ENCODE results near the gene KLHL40. TPM values are rescaled to one million over a fixed set of nuclear protein-coding genes. Genes with fewer than 3 reads are reported as not detected.

Gene KLHL40
- total RNA-seq, 1 donor from 2014 or later: 0.12 TPM

- Mint-ChIP-seq H3K27me3 (no peaks in the 10 kb centered on the region), H3K4me1 (ENCODE audit: unreplicated experiment) (no peaks in the 10 kb centered on the region), H3K4me3 (no peak overlapping the region), H3K9me3 (no peaks in the 10 kb centered on the region), H3K36me3 (peaks cover 33% of the 10 kb centered on the region), H3K27ac (no peak overlapping the region)
- no peak for DNase-seq (ENCODE audit: extremely low spot score, unreplicated experiment)
- no peak for TF ChIP-seq CTCF (conservative IDR thresholded peaks at IDR 0.05)
Observed at GRCh38 chr3:42640771-42641370, 44.5 kb upstream of the KLHL40 start.

- no peak for DNase-seq (ENCODE audit: extremely low spot score, unreplicated experiment)
- Mint-ChIP-seq H3K27ac (no peak overlapping the region), H3K27me3 (no peaks in the 10 kb centered on the region), H3K4me1 (ENCODE audit: unreplicated experiment) (peaks cover 15% of the 10 kb centered on the region), H3K4me3 (no peak overlapping the region), H3K36me3 (peaks cover 34% of the 10 kb centered on the region), H3K9me3 (no peaks in the 10 kb centered on the region)
- no peak for TF ChIP-seq CTCF (conservative IDR thresholded peaks at IDR 0.05)
Observed at GRCh38 chr3:42647821-42648459, 37.4 kb upstream of the KLHL40 start.

GRCh38 chr3:42649006-42649405, 36.3 kb upstream of the KLHL40 start:
- DNase-seq (ENCODE audit: extremely low spot score, unreplicated experiment): no peak
- no peaks in the 10 kb centered on the region for H3K27me3 Mint-ChIP-seq
- no peak overlapping the region for H3K4me3 Mint-ChIP-seq
- H3K27ac Mint-ChIP-seq: no peak overlapping the region
- no peaks in the 10 kb centered on the region for H3K9me3 Mint-ChIP-seq
- peaks cover 27% of the 10 kb centered on the region for H3K36me3 Mint-ChIP-seq
- no peak for TF ChIP-seq CTCF (conservative IDR thresholded peaks at IDR 0.05)
- peaks cover 19% of the 10 kb centered on the region for H3K4me1 Mint-ChIP-seq (ENCODE audit: unreplicated experiment)

- H3K27ac Mint-ChIP-seq: no peak overlapping the region
- no peak overlapping the region for H3K4me3 Mint-ChIP-seq
- H3K4me1 Mint-ChIP-seq (ENCODE audit: unreplicated experiment): peaks cover 19% of the 10 kb centered on the region
- no peak for TF ChIP-seq CTCF (conservative IDR thresholded peaks at IDR 0.05)
- H3K36me3 Mint-ChIP-seq: peaks cover 22% of the 10 kb centered on the region
- no peaks in the 10 kb centered on the region for H3K27me3 Mint-ChIP-seq
- no peaks in the 10 kb centered on the region for H3K9me3 Mint-ChIP-seq
- no peak for DNase-seq (ENCODE audit: extremely low spot score, unreplicated experiment)
Observed at GRCh38 chr3:42649783-42650182, 35.6 kb upstream of the KLHL40 start.

GRCh38 chr3:42651248-42652091, 33.9 kb upstream of the KLHL40 start:
- H3K4me1 Mint-ChIP-seq (ENCODE audit: unreplicated experiment): peaks cover 23% of the 10 kb centered on the region
- no peak for DNase-seq (ENCODE audit: extremely low spot score, unreplicated experiment)
- no peaks in the 10 kb centered on the region for H3K27me3 Mint-ChIP-seq
- H3K4me3 Mint-ChIP-seq: peak overlapping the region; percentile 38
- H3K27ac Mint-ChIP-seq: peak overlapping the region; percentile 36
- H3K9me3 Mint-ChIP-seq: no peaks in the 10 kb centered on the region
- H3K36me3 Mint-ChIP-seq: peaks cover 17% of the 10 kb centered on the region
- TF ChIP-seq CTCF (conservative IDR thresholded peaks at IDR 0.05): no peak

Data from type B pancreatic cell (in vitro differentiated cells).